Right lobe of liver (tissue), 4 donors: ENCODE data around the gene C11orf71.

Experiments
- POLR2A ChIP-seq: fragments of 450-650 bp; IDR thresholded peaks from one replicate; pipeline ENCODE4 v1.6.1; 2017; ENCODE audit warnings: antibody characterized with exemption, mild to moderate bottlenecking
- TF ChIP-seq, protein P1 (sequence below), 4 donors: fragments of 200-600 bp in 3 of 4; fragments of 450-650 bp in 1 of 4; IDR thresholded peaks; one replicate each; pipeline versions ENCODE4 v1.5.1 to v1.8.0; 2016 to 2022; ENCODE audit warnings: antibody characterized with exemption in 4 of 4, mild to moderate bottlenecking in 2 of 4
- donor health status: DM: no; HTN: no; CAD: no.
- donor health status: DM: no; HTN: no; CAD: no.
- donor health status: DM: no; HTN: yes; CAD: no.

DNA sequence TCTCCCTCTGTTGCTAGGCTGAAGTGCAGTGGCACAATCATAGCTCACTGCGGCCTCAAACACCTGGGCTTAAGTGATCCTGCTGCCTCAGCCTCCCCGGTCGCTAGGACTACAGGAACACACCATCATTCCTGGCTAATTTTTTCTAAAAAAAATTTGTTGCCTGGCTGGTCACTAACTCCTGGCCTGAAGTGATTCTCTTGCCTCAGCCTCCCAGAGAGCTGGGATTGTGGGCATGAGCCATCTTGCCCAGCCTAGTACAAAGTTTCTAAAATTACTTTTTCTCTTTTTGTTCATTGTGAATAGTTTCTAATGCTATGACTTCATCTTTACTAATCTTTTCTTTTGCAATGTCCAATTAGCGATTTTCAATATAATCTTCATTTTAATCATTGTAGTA lies 12.6 kb upstream of the C11orf71 start:
- TF ChIP-seq POLR2A, result no peak
- TF ChIP-seq, protein P1, sequence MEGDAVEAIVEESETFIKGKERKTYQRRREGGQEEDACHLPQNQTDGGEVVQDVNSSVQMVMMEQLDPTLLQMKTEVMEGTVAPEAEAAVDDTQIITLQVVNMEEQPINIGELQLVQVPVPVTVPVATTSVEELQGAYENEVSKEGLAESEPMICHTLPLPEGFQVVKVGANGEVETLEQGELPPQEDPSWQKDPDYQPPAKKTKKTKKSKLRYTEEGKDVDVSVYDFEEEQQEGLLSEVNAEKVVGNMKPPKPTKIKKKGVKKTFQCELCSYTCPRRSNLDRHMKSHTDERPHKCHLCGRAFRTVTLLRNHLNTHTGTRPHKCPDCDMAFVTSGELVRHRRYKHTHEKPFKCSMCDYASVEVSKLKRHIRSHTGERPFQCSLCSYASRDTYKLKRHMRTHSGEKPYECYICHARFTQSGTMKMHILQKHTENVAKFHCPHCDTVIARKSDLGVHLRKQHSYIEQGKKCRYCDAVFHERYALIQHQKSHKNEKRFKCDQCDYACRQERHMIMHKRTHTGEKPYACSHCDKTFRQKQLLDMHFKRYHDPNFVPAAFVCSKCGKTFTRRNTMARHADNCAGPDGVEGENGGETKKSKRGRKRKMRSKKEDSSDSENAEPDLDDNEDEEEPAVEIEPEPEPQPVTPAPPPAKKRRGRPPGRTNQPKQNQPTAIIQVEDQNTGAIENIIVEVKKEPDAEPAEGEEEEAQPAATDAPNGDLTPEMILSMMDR (IDR thresholded peaks at IDR 0.05), result no peak
